Stimulated activated CD8-positive, alpha-beta memory T cell treated with anti-CD3 and anti-CD28 coated beads, Interleukin-2, amount 100 ng/mL, for 48 hours (primary cell): ENCODE results near the gene NAA25.

Experiments used
- DNase-seq, 2 donors: peaks; one replicate each; pipeline ENCODE4 v3.0.0-alpha.2; 2020; ENCODE audit warnings: low read depth in 2 of 2

Gene NAA25

GRCh38 chr12:112108202-112109079 is at the start of gene NAA25:
NAA25 (minus strand) TSS chr12:112108783; CDS start chr12:112108773, 10 bp downstream.
- DNase-seq, result peak; percentile 81 to 88

- no peak for DNase-seq
These were observed 45.3 kb upstream of the NAA25 start for GRCh38 chr12:112153893-112154219.

- DNase-seq, result no peak
These were observed 44.8 kb upstream of the NAA25 start for GRCh38 chr12:112153181-112153892.

GRCh38 chr12:112151766-112152541 is 43.4 kb upstream of the NAA25 start:
- no peak for DNase-seq

GRCh38 chr12:112149596-112149995 is 41.0 kb upstream of the NAA25 start:
- no peak for DNase-seq

GRCh38 chr12:112148031-112148513 is 39.5 kb upstream of the NAA25 start:
- no peak for DNase-seq

GRCh38 chr12:112146123-112146522 is 37.5 kb upstream of the NAA25 start:
- DNase-seq, result no peak

GRCh38 chr12:112140728-112141127 is 32.1 kb upstream of the NAA25 start:
- no peak for DNase-seq

- DNase-seq, result no peak
These were observed 26.1 kb upstream of the NAA25 start for GRCh38 chr12:112134731-112135130.

GRCh38 chr12:112133418-112133817 is 24.8 kb upstream of the NAA25 start:
- no peak for DNase-seq

- no peak for DNase-seq
These were observed 23.1 kb upstream of the NAA25 start for GRCh38 chr12:112131686-112132085.

GRCh38 chr12:112130441-112130998 is 21.9 kb upstream of the NAA25 start:
- no peak for DNase-seq

GRCh38 chr12:112126911-112127310 is 18.3 kb upstream of the NAA25 start:
- DNase-seq, result no peak

- no peak for DNase-seq
These were observed 17.4 kb upstream of the NAA25 start for GRCh38 chr12:112126000-112126438.

GRCh38 chr12:112125250-112125999 is 16.8 kb upstream of the NAA25 start, which contains the start of gene TRAFD1:
TRAFD1 (plus strand) TSS chr12:112125560; CDS start chr12:112130523, 4,963 bp downstream.
- DNase-seq, result peak; percentile 97 to 98

- DNase-seq, result no peak
These were observed 16.3 kb upstream of the NAA25 start for GRCh38 chr12:112124918-112125249.

- no peak for DNase-seq
These were observed 14.5 kb upstream of the NAA25 start for GRCh38 chr12:112122823-112123690.

- DNase-seq, result no peak
These were observed 13.4 kb upstream of the NAA25 start for GRCh38 chr12:112121780-112122565.

GRCh38 chr12:112117685-112118084 is 9.1 kb upstream of the NAA25 start:
- no peak for DNase-seq
